DOHH2 (cell line): Measurements from ENCODE around the gene HNRNPH2.

Experiments
- H3F3A ChIP-seq: fragments of 200-600 bp; sonication (generic), shearing (Covaris generic); 2 replicates; pipeline ENCODE4 v1.6.0; 2016; ENCODE audit warnings: antibody characterized with exemption, mild to moderate bottlenecking; ENCODE audit not compliant: control insufficient read depth, insufficient read depth
- H3K27ac ChIP-seq: fragments of 200-600 bp; sonication (generic); 2 replicates; pipeline ENCODE4 v1.5.1; 2014; ENCODE audit warnings: low read depth, mild to moderate bottlenecking, low read length, moderate library complexity
- H3K27me3 ChIP-seq: fragments of 200-600 bp; sonication (generic); 2 replicates; pipeline ENCODE4 v1.6.1; 2014; ENCODE audit warnings: mild to moderate bottlenecking, low read length, mixed read lengths; ENCODE audit not compliant: control insufficient read depth
- H3K36me3 ChIP-seq: fragments of 200-600 bp; sonication (generic); 2 replicates; pipeline ENCODE4 v1.6.1; 2014; ENCODE audit warnings: mild to moderate bottlenecking, low read length, moderate library complexity, mixed read lengths; ENCODE audit not compliant: control insufficient read depth
- H3K4me1 ChIP-seq: fragments of 200-600 bp; sonication (generic); 2 replicates; pipeline ENCODE4 v1.6.1; 2014; ENCODE audit warnings: mild to moderate bottlenecking, low read length, mixed read lengths; ENCODE audit not compliant: control insufficient read depth
- H3K4me2 ChIP-seq: fragments of 200-600 bp; sonication (generic); 2 replicates; pipeline ENCODE4 v1.6.0; 2014; ENCODE audit warnings: mild to moderate bottlenecking, low read length, moderate library complexity
- H3K4me3 ChIP-seq: fragments of 200-600 bp; sonication (generic); 2 replicates; pipeline ENCODE4 v1.5.1; 2014; ENCODE audit warnings: mild to moderate bottlenecking, low read length, mixed read lengths
- H3K79me2 ChIP-seq: fragments of 200-600 bp; sonication (generic); 2 replicates; pipeline ENCODE4 v1.6.1; 2014; ENCODE audit warnings: mild to moderate bottlenecking, low read length, mixed read lengths; ENCODE audit not compliant: control insufficient read depth
- H3K9me2 ChIP-seq: fragments of 200-600 bp; sonication (generic); replicated peaks from 2 replicates; pipeline ENCODE4 v1.6.1; 2014; ENCODE audit warnings: mild to moderate bottlenecking, low read length, mixed read lengths; ENCODE audit not compliant: control insufficient read depth
- H3K9me3 ChIP-seq: fragments of 200-600 bp; sonication (generic); 2 replicates; pipeline ENCODE4 v1.6.1; 2014; ENCODE audit warnings: antibody characterized with exemption, low read length, mixed read lengths; ENCODE audit not compliant: control insufficient read depth, insufficient read depth
- H4K20me1 ChIP-seq: fragments of 200-600 bp; sonication (generic); 2 replicates; pipeline ENCODE4 v1.6.0; 2014; ENCODE audit warnings: low read depth, mild to moderate bottlenecking, antibody characterized with exemption, low read length, moderate library complexity; ENCODE audit not compliant: control insufficient read depth, insufficient read depth
- CTCF ChIP-seq: fragments of 200-600 bp; sonication (generic); IDR thresholded peaks from one replicate; pipeline ENCODE4 v1.5.1; 2014; ENCODE audit warnings: antibody characterized with exemption, mild to moderate bottlenecking, low read depth, low read length; ENCODE audit not compliant: poor library complexity, severe bottlenecking
- EZH2phosphoT487 ChIP-seq: fragments of 200-600 bp; sonication (generic); IDR thresholded peaks from 2 replicates; pipeline ENCODE4 v1.6.1; 2017; ENCODE audit warnings: borderline replicate concordance, mild to moderate bottlenecking, antibody characterized with exemption, low read length, moderate library complexity, mixed read lengths

HNRNPH2 gene

GRCh38 chrX:101429934-101430333 is 21.9 kb downstream of the HNRNPH2 start:
- Histone ChIP-seq H3K4me2 (no peak overlapping the region), H3K36me3 (no peaks in the 10 kb centered on the region), H3K79me2 (no peaks in the 10 kb centered on the region), H3K27me3 (no peaks in the 10 kb centered on the region), H3K4me1 (no peaks in the 10 kb centered on the region), H3K9me3 (no peaks in the 10 kb centered on the region), H3F3A (no peaks in the 10 kb centered on the region), H4K20me1 (no peaks in the 10 kb centered on the region), H3K4me3 (no peak overlapping the region), H3K27ac (no peak overlapping the region), H3K9me2 (no peaks in the 10 kb centered on the region)
- TF ChIP-seq EZH2phosphoT487 (no peak), CTCF (no peak)

- Histone ChIP-seq H3K79me2 (no peaks in the 10 kb centered on the region), H3K4me3 (no peak overlapping the region), H3K4me2 (no peak overlapping the region), H3K27ac (no peak overlapping the region), H3K4me1 (no peaks in the 10 kb centered on the region), H3K9me2 (no peaks in the 10 kb centered on the region), H3K36me3 (no peaks in the 10 kb centered on the region), H4K20me1 (no peaks in the 10 kb centered on the region), H3F3A (no peaks in the 10 kb centered on the region), H3K9me3 (no peaks in the 10 kb centered on the region), H3K27me3 (no peaks in the 10 kb centered on the region)
- TF ChIP-seq CTCF (no peak), EZH2phosphoT487 (no peak)
Measured at GRCh38 chrX:101430457-101431078, 22.5 kb downstream of the HNRNPH2 start.

GRCh38 chrX:101442085-101442484 is 34.1 kb downstream of the HNRNPH2 start:
- Histone ChIP-seq H3F3A (no peaks in the 10 kb centered on the region), H4K20me1 (no peaks in the 10 kb centered on the region), H3K4me3 (no peak overlapping the region), H3K9me3 (no peaks in the 10 kb centered on the region), H3K4me2 (no peak overlapping the region), H3K27ac (no peak overlapping the region), H3K36me3 (no peaks in the 10 kb centered on the region), H3K79me2 (no peaks in the 10 kb centered on the region), H3K4me1 (no peaks in the 10 kb centered on the region), H3K9me2 (no peaks in the 10 kb centered on the region), H3K27me3 (no peaks in the 10 kb centered on the region)
- TF ChIP-seq EZH2phosphoT487 (no peak), CTCF (no peak)
